AG04450 (cell line): ENCODE measurements around the gene SLC16A9. TPM values are rescaled to one million over a fixed set of nuclear protein-coding genes. Genes with fewer than 3 reads are reported as not detected.

Experiments used
- CTCF ChIA-PET: fragments of 300-600, 350-600 bp; formaldehyde crosslinking; extraction: SDS; loops from one replicate; lab custom pipeline; 2022; ENCODE audit warnings: antibody characterized with exemption, inconsistent platforms; lab: Charles Lee
- POLR2A ChIA-PET: fragments of 350-600 bp; formaldehyde crosslinking; extraction: SDS; loops from one replicate; lab custom pipeline; 2021; ENCODE audit warnings: antibody characterized with exemption, inconsistent platforms; lab: Yijun Ruan, JAX
- DNase-seq: peaks from one replicate; pipeline ENCODE4 v3.0.0-alpha.2; 2011; ENCODE audit warnings: low read depth, low spot score
- H3K27ac ChIP-seq: one replicate; pipeline ENCODE4 v1.5.1; 2012; ENCODE audit warnings: low read depth, low read length, control low read depth
- H3K27me3 ChIP-seq: one replicate; pipeline ENCODE4 v1.6.0; 2012; ENCODE audit warnings: low read length; ENCODE audit not compliant: control insufficient read depth, insufficient read depth
- H3K4me3 ChIP-seq: 2 replicates; pipeline ENCODE4 v1.5.1; 2011; ENCODE audit warnings: mild to moderate bottlenecking, low read depth, low read length, control low read depth
- H3K9me3 ChIP-seq: 2 replicates; pipeline ENCODE4 v1.5.1; 2012; ENCODE audit warnings: low read length; ENCODE audit not compliant: control insufficient read depth, insufficient read depth
- polyA plus RNA-seq: library from polyadenylated mRNA; depleted of rRNA; stranded (reverse); fragments of >200 nt; gene quantifications from 2 replicates; pipeline ENCODE4 v1.2.3, GENCODE V29; 2011
- TF ChIP-seq, protein P1 (sequence below): IDR thresholded peaks from 2 replicates; pipeline ENCODE4 v1.5.1; 2011; ENCODE audit warnings: low read depth, low read length, control low read depth, inconsistent platforms

Gene SLC16A9
- polyA plus RNA-seq, 1 experiment: 0.12 TPM

DNA sequence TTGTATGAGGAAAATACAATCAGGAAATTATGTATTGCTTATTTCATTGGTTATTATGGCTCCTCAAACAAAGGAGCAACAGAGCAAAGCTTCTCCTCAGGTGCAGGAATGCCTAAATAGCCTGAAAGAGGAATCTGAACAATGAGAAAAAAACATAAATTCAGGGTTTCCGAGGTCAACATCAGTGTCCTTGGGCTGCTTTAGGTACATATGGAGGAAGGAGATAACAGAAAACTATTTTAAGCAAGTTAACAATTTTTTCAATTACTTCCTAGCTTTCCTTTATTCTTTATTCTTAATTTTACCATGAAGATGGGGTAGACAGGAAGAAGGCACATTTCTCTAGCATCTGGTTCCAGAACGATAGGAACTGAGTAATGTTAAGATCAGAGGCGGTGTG, 14.0 kb downstream of the SLC16A9 start:
- ChIA-PET CTCF (no interaction called here), POLR2A (no interaction called here)
- no peak overlapping the region for H3K4me3 ChIP-seq
- H3K27me3 ChIP-seq: no peaks in the 10 kb centered on the region
- DNase-seq: no peak
- TF ChIP-seq, protein P1, sequence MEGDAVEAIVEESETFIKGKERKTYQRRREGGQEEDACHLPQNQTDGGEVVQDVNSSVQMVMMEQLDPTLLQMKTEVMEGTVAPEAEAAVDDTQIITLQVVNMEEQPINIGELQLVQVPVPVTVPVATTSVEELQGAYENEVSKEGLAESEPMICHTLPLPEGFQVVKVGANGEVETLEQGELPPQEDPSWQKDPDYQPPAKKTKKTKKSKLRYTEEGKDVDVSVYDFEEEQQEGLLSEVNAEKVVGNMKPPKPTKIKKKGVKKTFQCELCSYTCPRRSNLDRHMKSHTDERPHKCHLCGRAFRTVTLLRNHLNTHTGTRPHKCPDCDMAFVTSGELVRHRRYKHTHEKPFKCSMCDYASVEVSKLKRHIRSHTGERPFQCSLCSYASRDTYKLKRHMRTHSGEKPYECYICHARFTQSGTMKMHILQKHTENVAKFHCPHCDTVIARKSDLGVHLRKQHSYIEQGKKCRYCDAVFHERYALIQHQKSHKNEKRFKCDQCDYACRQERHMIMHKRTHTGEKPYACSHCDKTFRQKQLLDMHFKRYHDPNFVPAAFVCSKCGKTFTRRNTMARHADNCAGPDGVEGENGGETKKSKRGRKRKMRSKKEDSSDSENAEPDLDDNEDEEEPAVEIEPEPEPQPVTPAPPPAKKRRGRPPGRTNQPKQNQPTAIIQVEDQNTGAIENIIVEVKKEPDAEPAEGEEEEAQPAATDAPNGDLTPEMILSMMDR: no peak
- no peaks in the 10 kb centered on the region for H3K9me3 ChIP-seq
- no peak overlapping the region for H3K27ac ChIP-seq

DNA sequence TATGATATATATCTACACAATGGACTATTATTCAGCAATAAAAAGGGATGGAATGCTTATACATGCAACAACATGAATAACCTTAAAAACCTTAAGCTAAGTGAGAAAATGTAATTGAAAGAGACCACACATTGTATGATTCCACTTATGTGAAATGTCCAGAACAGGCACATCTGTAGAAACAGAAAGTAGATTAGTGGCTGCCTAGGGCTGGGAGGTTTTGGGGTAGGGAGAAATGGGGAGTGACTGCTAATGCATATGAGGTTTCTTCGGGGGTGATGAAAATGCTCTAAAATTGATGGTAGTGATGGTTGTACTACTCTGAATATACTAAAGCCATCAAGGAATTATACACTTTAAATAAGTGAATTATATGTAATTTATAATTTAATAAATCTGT, 14.7 kb downstream of the SLC16A9 start:
- TF ChIP-seq, protein P1: no peak
- H3K27me3 ChIP-seq: no peaks in the 10 kb centered on the region
- H3K9me3 ChIP-seq: no peaks in the 10 kb centered on the region
- no peak overlapping the region for H3K27ac ChIP-seq
- POLR2A ChIA-PET: no interaction called here
- no peak overlapping the region for H3K4me3 ChIP-seq
- no peak for DNase-seq
- CTCF ChIA-PET: no interaction called here

GRCh38 chr10:59692113-59692512, 17.5 kb downstream of the SLC16A9 start:
- CTCF ChIA-PET: interaction anchor here (1.0 kb wide), 1 partner anchor 139 kb away, joined by 3 read pairs; no protein-coding TSS in a partner anchor
- DNase-seq: no peak
- Histone ChIP-seq H3K4me3 (no peak overlapping the region), H3K27ac (no peak overlapping the region), H3K9me3 (no peaks in the 10 kb centered on the region), H3K27me3 (no peaks in the 10 kb centered on the region)
- TF ChIP-seq, protein P1: no peak
- POLR2A ChIA-PET: no interaction called here

- TF ChIP-seq, protein P1: no peak
- Histone ChIP-seq H3K27ac (no peak overlapping the region), H3K9me3 (no peaks in the 10 kb centered on the region), H3K27me3 (no peaks in the 10 kb centered on the region), H3K4me3 (no peak overlapping the region)
- CTCF ChIA-PET: interaction anchor here (0.9 kb wide), 1 partner anchor 13 kb away, joined by 3 read pairs; no protein-coding TSS in a partner anchor
- DNase-seq: no peak
- POLR2A ChIA-PET: no interaction called here
Observed at GRCh38 chr10:59688921-59689351, 20.7 kb downstream of the SLC16A9 start.

- Histone ChIP-seq H3K9me3 (no peaks in the 10 kb centered on the region), H3K27ac (no peak overlapping the region), H3K27me3 (no peaks in the 10 kb centered on the region), H3K4me3 (no peak overlapping the region)
- TF ChIP-seq, protein P1: no peak
- CTCF ChIA-PET: no interaction called here
- POLR2A ChIA-PET: no interaction called here
- DNase-seq: no peak
Observed at GRCh38 chr10:59687657-59688056, 22.0 kb downstream of the SLC16A9 start.
